ENCODE measurements around the gene SWI5.
A peak's percentile ranks its signal among the peaks of the same experiment; 100 is the strongest.

The SWI5 gene

DNA sequence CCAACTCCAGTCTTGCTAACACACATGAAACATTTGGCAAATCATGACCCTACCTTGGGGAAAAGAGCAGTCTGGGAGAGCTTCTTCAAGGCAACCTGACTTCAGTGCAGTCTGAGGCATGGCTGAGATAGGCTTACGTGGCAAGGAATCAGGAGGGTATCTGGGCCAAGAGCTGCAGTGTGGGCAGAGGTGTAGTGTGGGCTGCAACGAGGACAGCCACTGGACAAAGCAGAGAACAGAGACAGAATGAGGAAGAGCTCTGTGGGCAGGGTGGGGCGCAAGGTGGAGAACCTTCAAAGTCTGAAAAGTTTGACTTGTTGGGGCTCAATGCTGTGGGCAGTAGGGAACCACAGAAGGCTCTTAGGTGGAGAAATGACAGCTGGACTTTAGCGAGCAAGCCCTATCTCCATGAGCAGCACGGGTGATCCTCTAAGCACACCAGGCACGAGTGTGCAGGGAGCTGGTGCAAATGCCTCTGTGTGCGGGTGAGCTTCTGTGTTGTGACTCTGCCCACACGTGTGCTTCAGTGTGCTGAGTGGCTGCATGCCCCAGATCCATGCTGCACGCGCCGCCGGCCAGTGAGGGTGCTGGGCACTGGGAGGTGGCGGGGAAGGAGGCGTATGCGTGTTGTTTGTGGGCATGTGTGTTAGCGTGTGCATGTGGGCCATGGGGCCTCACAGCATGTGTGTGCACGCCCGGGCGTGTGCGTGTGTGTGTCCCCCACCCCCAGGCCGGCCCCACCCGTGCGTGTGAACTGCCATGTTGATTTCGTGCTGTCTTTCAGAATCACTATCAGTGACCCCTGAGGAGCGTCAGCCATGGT lies 23.5 kb upstream of the SWI5 start:
- no peak for DNase-seq (ENCODE audit: low read depth)

DNA sequence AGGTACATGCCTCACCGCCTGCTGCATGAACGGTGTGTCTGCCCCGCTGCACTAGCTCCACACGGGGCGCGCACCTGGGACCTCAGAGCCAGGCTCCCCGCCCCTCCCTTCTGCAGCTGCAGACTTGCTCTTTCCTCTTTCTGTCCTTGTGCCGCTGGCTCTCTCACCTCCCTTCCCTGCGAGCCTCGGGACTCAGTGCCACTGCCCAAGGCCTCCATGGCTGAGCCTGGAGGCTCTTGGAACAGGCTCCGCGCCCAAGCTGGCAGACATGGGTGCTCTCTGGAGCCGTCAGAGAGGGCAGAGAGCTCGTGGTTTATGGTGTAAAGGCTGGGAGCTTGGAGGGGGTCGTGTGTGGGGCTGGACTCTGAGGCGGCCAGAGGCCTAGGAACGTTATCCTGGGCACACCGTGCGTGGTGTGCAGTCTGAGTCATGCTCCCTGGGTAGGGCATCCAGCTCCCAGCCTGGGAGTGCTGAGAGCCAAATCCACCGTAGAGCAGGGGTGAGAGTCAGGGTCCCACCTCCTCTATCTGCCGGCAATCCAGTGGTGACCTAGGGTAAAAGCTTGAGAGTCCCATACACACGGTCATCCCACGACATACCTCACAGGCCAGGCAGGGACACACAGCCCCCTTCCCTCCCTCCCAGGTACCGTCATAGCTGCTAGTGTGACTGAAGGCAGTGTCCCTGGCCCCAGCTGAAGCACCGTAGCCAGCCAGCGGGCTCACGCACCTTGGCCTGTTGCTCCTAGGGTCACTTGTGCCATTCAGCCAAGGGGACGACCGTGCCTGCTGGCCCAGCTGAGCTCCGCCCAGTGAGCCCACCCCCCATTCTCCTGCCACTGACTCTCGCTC lies 22.7 kb upstream of the SWI5 start:
- DNase-seq (ENCODE audit: low read depth), result no peak

DNA sequence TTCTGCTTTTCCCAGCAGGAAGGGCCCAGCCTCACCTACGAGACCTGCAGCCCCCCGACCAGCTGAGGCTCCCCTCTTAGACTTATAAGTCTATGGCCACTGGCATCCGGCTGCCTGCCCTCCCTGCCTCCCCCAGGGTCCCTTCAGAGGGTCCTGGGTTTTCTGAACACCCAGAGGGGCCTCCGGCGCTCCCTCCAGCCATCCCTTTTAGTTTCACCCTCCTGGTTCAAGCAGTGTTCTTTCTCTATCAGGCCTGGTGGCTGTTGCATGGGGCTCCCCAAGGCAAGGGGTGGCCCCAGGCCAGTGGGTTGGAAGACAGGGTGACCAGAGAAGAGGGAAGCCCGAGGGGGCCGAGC lies 22.1 kb upstream of the SWI5 start:
- DNase-seq (ENCODE audit: low read depth), result no peak

DNA sequence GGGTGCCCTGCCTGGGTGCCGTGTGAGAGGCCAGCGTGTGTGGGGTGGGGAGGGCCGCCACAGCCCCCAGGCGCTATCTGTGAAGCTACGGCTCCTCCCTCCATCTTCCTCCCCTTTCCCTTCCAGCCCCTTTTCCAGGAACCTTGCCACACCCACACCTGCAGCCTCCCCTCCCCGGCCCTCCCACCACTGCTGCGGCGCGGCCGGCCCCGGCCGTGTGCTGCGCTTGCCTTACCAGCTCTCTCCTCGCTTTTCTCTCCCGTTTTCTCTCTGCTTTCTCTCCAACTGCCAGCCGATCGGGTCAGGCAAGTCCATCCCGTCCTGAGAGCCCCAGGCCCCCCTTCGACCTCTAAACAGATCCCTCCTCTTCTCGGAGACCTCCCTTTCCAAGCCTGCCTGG lies 21.7 kb upstream of the SWI5 start:
- no peak for DNase-seq (ENCODE audit: low read depth)

DNA sequence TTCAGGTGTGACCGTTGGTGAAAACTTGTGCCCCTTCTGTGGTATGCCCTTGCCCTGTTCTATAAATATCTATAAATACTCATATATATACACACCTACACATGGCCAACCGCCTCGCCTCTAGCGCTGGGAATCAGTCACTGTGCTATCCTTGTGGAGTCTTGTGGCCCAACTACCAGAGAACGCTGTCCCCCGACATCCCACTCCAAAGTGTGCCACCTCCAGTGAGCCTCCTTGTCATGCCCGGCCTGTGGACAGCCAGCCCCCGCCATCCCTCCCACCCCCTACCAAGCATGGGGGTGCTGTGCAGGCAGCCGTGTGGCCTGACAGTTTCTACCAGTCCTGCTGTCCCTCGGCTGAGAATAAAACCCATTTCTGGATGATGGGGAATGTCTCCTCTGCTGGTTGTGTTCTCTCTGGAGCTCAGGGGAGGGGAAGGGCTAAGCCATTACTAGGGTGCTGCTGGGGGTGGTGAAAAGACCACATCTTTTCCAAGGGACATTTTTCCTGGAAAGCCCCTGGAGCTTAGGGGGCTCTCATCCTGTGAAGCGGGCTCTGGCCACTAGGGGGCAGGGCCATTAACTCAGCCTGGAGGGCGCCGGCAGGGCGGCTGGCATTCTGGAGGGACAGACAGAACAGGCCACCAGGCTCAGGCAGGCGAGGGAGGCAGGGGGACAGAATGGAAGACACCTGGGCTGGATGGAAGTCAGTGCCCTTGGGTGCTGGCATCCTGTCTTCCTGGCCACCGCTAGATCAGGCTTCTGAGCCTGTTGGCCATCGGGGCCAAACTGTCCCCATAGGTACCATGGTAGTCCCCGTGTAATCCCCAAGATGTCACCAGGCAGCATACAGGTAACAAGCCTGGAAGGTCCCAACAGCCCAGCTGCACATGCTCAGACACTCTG lies 21.0 kb upstream of the SWI5 start:
- peak; percentile 24 for DNase-seq (ENCODE audit: low read depth)

DNA sequence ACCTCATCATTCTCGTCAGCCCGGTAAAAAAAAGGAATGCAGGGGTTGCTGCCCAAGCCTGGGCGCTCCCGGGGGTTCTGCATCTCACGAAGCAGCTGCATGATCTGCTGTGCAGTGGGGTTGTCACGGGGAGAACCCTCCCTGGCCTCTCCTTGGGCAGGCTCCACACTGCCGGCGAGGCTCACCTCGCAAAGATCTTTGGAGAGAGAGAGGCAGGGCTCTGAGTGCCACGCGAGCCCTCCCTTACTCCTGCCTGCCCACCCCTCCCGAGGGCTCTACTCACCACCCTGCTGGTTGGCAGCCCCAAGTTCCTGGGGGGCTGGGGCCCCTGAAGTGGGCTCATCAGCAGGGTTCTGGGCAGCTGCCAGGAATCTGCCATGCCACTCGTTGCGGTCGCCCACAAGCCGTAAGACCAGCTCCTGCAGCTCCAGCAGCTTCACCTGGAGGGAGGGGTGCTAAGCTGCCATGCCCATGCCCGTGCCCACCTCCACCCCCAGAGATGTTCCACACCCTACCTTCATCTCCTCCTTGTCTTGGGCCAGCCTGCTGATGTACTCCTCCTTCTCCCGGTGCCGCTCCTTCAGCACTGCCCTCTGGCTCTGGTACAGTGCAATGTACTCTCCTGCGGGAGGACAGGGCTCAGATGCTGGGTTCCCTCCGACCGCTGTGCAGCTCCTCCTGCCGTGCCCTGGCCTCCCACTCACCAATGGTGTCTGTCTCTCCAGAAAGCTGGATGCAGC lies 18.8 kb upstream of the SWI5 start:
- no peak for DNase-seq (ENCODE audit: low read depth)

DNA sequence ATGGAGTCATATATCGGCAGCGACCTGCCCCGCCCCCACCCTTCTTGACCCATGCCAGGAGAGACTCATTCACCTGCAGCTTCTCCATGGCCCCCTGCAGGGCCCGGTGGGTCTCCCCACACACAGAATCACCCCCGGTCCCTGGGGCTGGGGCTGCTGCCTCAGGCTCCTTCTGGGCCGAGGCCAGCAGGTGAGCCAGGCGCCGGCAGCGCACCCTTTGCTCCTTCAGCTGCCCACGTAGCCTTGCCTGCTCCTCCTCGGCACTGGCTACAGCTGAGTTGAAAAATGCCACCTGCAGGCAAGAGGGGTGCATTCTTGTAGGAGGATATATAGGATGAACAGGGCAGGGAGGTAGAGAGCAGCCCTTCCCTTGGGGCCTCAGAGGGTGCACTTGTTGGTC lies 18.2 kb upstream of the SWI5 start:
- DNase-seq (ENCODE audit: low read depth), result no peak

DNA sequence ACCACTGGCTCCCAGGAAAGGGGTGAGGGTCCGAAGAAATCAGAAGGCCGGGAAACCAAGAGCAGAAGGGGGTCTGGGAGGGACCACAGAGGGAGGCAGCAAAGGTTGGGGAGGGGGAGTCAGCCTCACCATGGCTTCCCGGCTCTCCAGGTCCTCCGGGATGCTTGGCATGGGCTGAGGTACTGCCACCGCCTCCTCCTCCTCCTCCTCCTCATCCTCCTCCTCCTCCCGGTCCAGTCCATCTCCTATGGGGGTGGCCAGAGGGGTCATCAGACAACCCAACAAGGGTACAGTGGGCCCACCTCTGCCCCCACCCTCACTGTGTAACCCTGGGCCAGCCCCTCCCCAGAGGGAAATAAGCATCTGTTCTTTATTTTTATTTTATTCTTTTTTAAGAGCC lies 17.8 kb upstream of the SWI5 start:
- no peak for DNase-seq (ENCODE audit: low read depth)

DNA sequence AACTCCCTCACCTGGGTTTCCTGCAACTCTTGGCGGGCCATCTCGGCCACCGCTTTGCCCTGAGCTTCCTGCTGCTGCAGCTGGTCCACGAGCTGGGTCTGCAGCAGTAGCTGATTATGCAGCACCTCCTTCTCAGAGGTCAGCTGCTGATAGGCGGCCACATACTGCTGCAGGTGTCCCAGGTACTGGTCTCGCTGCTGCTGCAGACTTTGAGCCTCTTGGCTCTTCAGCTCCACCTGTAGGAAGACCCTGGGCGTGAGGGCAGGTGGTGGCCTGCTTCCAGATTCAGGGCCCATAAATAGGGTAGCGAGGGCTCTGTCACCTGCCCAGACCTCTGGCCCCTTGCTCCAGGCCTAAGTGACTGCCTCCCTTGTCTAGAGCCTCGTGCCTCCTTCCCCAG lies 16.9 kb upstream of the SWI5 start:
- DNase-seq (ENCODE audit: low read depth), result no peak

DNA sequence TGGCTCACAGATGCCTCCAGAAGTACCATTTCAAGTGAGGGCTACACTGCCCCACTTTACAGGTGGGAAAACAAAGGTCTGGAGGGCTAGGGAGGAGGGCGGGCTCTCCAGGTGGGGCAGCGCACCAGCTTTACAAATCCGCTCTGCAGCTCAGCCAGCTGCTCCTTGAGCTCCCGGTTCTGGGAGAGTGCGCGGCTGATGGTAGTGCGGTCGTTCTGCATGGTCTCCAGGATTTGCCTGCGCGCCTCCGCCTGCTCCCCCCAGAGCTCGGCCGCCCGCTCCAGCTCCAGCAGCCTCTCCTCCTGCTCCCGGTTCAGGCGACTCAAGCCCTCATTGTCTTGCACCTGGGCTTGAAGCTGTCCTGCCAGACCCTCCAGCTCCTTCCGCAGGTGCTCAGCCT lies 15.7 kb upstream of the SWI5 start:
- DNase-seq (ENCODE audit: low read depth), result no peak

DNA sequence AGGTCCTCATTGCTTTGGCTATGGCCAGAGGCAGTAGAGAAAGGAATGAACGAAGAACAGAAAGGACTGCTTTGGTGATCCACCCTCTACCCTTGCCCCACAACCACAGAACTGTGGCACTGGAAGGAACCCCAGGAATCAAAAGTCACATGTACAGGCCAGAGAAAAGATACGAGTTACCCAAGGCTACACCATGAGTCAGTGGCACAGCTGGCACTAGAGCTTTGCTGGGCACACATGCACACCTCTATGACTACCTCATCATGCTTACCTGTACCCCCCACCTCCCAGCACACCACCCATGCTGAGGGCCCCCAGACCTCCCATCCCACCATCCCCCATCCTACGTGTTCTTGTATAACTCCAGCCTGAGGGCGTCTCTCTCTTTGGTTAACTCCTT lies 13.4 kb upstream of the SWI5 start:
- DNase-seq (ENCODE audit: low read depth), result no peak

DNA sequence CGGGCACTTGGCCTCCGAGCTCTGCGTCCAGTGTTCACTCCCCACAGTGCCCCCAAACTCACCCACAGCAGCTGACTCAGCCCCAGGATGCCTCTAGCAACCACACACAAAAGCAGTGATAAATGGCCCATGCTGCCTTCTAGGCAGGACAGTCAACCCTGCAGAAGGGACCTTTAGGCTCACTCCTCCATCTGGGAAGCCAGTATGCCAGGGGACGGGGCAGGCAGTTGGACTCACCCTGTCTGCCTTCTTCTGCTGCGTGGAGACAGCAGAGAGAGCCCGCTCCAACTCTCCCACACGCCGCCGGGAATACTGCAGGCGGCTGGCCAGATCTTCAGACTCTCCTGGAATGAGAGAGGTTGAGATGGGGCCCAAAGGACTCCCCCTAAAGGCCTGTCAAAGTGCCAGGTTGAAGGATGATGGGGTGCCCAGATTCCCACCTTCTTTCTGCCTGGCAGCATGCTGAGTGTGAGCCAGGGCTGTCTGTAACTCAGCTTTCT lies 10.7 kb upstream of the SWI5 start:
- DNase-seq (ENCODE audit: low read depth), result no peak

DNA sequence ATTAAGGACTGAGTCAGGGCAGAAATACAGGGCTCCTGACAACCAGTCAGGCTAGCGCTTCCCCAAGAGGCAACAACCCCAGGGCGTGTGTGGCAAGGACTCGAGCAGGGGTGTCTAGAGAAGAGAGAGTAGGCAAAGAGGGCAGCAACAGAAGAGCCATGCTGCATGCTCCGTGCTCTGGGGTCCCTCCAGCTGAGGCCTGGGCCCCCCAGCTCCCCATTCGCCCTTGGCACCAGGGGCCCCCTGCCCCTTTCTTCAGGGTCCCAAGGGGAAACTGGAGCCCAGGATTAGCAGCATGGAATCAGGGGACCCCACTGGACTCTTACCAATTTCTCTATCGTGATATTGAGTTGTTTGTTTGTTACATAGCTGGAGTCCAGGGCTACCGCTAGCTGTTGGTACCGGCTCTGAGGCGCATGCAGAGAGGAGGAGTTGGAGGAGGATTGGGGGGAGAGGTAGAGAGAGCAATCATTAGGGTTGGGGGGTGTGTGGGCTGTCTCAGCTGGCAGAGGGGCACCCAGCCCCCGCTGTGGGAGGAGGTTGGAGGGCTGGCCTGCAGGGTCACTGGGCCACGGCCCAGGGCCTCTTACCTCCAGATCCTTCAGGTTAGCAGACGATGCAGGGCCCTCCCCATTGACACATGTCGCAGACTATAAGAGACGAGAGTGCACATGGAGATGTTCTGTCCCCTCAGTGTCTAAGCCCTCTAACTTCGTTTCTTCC lies 9.0 kb upstream of the SWI5 start:
- DNase-seq (ENCODE audit: low read depth), result no peak

DNA sequence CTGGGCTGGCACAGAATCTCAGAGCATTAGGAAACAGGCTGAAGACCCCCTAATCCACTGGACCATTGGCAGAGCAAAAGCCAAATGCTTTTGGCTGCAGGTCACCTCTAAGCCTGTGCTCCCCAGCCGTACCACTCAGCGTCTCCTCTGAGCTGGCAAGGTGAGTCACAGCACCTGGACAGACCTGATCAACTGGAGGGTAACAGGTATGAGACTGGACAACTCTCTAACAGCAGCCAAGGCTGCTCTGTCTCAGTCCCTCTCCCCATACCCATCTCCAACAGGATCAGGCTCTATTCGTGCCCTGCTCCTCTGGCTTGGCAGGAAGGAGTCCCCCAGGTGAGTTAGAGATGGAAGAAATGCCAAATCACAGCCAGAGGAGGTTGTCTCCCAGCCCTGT lies 5.0 kb upstream of the SWI5 start:
- DNase-seq (ENCODE audit: low read depth), result no peak

DNA sequence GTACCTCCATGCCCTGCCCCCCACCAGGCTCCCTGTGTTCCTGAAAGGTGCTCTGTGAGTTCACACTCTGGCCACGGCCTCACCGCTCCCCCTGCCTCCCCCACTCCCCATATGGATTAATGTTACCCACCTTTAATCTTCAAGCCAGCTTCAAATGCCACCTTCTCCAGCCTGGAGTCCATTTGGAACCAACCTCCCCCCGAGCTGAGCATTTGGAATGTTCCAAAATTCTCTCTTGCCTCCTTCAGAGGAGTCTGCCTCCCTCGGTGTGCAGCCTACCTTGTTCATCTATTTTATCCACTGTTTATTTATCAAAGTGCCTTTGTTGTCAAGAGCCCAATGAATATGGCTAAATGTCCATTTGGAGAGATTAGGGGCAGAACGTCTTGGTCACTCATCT lies 4.6 kb upstream of the SWI5 start:
- no peak for DNase-seq (ENCODE audit: low read depth)

DNA sequence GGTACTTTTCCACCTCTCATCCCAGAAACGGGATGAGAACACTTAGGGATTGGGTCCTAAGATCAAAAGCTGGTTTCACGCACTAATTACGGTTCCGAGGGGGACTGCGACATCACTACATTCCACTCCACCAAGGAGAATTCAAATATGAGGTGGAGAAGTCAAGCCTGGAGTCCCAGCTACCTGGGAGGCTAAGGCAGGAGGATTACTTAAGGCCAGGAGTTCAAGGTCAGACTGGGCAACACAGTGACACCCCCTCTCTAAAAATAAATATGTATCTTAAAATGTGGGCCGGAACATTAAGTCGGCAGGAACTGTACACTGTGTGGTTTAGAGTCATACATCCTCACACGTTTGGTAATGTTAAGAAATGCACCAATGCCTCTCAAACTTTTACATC lies 1.8 kb upstream of the SWI5 start:
- DNase-seq (ENCODE audit: low read depth), result no peak

DNA sequence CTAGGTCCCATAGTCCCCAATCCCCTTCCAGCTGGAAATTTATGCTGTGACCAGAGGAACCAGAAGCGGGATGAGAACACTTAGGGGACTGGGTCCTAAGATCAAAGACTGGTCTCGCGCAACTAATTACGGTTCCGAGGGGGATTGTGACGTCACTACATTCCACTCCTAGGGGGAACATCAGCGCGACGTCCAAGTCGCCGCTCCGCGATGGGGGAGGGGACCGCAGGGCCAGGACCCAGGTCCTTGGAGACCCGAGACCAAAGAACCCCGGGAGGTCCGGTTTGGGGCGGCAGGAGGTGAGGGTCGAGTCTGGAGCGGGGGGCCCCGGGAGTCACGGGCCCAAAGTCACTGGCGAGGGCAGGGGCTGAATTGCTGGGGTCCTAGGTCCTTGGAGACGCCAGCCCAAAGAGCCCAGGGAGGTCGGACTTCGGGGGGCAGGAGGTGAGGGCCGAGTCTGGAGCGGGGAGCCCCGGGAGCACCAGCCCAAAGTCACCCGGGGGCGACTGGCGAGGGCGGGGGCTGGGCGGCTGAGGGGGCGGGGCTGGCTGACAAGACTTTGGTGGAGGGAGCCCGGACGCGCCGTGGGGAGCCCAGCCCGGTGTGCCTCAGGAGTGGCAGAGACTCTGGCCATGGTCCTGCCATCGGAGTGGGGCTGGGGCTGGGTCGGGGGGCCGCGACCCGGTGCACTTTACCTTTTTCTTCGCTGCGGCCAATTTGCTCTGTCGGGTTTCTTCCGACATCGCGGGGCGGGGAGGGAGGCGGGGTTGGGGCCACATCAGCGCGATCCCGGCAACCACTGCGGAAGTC lies 673 bp upstream of the SWI5 start, which contains the start of gene GOLGA2:
Gene GOLGA2, minus strand, starts transcription at position 810 of the 810 bp plus-strand sequence. Its CDS starts 31 bp downstream, at position 779.
- DNase-seq (ENCODE audit: low read depth), result no peak

DNA sequence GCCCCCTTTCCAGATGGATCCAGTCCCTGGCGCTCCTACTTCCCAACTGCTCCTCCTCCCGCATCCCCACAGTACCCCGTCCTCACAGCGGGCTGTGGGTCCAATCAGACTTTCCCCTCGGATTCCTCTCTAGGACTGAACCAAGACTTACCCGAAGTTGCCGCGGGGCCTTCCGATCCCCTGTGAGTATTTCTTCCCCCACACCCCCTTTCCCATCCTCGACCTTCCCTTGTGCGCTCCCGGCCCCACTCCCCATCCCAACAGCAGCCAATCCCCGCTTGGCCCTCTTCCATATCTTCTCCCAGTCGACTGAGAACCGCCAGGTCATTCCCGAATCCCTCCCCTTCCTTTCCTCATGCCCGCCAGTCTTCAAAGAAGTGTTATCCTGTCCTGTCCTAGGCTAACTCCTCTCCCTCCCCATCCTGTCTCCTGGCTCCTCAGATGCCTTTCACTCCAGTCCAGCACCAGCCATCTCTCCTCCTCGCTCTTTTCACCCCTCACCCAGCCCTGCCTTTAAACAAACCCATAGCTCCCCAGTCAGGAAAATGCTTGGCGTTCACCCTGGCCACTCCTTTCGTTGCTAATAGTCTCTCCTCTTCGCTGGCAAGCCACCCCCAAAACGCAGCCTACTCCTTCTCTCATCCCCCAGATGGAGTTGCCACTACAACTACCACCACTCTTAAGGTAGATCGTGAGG lies 646 bp downstream of the SWI5 start:
- no peak for DNase-seq (ENCODE audit: low read depth)
